ENCODE measurements around the gene ANKRD18B.
"Not testable (repeated sequence)": the region's sequence is repeated elsewhere in the genome, so short reads cannot be mapped to it uniquely, and the experiment has no call there.

The ANKRD18B gene

GRCh38 chr9:33614001-33614687 is 90.1 kb downstream of the ANKRD18B start:
- no peak for DNase-seq

GRCh38 chr9:33618370-33618769 is 94.3 kb downstream of the ANKRD18B start:
- DNase-seq = not testable (repeated sequence)

- DNase-seq = no peak
Measured at GRCh38 chr9:33619666-33620404, 95.8 kb downstream of the ANKRD18B start.

DNA sequence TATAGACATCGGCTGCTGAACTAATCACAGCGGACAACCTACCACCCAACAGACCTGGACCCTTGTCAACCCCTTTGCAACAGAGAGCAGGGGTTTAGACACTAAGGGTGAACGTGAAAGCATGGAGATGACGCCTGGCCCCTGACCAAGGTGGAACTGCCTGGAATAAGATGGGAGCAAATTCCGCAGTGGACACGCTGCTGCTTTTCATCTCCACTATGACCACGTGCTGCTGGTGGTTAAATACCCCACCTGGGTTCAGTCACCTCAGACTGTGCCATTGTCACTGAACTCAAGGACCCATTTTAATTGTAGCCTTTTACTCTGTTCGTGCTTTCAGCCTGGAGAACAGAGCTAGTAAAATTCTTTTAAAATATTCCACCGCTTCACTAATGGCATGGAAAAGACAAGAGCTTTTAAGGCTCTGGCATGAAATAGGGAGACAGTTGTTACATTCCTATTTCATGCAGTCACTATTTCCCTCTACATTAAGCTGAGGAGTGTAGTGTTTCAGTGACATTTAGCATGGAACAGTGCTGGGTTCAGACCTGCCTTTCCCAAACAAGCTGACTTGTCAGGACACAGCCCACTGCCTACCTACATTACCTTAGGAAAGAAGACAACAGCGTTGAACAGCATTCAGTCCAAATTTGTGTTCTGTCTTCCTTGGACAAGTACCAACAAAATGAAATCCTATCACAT is 96.8 kb downstream of the ANKRD18B start:
- DNase-seq = no peak

Measured in CD4-positive, alpha-beta T cell treated with Interferon gamma for 1 hour (primary cell).